SJCRH30 (cell line): Measurements from ENCODE around the gene SETD4. TPM values are rescaled to one million over a fixed set of nuclear protein-coding genes. Genes with fewer than 3 reads are reported as not detected.

Experiments used
- DNase-seq, 2 experiments: peaks; one replicate each; pipeline ENCODE4 v3.0.0-alpha.2; 2015 to 2020
- H3K27ac ChIP-seq: fragments of 250-450 bp; sonication (Bioruptor Pico); 2 replicates; pipeline ENCODE4 v1.5.1; 2020; ENCODE audit warnings: mild to moderate bottlenecking, moderate library complexity
- H3K27me3 ChIP-seq: fragments of 250-450 bp; sonication (Bioruptor Pico); 2 replicates; pipeline ENCODE4 v1.5.1; 2020; ENCODE audit warnings: mild to moderate bottlenecking, moderate library complexity
- H3K36me3 ChIP-seq: fragments of 250-450 bp; sonication (Bioruptor Pico); 2 replicates; pipeline ENCODE4 v1.5.1; 2020; ENCODE audit warnings: mild to moderate bottlenecking, moderate library complexity
- H3K4me1 ChIP-seq: fragments of 250-450 bp; sonication (Bioruptor Pico); 2 replicates; pipeline ENCODE4 v1.5.1; 2020; ENCODE audit warnings: mild to moderate bottlenecking, moderate library complexity
- H3K4me3 ChIP-seq: fragments of 250-450 bp; sonication (Bioruptor Pico); 2 replicates; pipeline ENCODE4 v1.5.1; 2020; ENCODE audit warnings: mild to moderate bottlenecking, moderate library complexity
- H3K9me3 ChIP-seq: fragments of 250-450 bp; sonication (Bioruptor Pico); replicated peaks from 2 replicates; pipeline ENCODE4 v1.5.1; 2020; ENCODE audit warnings: mild to moderate bottlenecking, moderate library complexity
- total RNA-seq: library from RNA; depleted of rRNA; stranded (reverse); fragments of >200 nt; shearing (Covaris generic); gene quantifications from 2 replicates; pipeline ENCODE4 v1.2.3, GENCODE V29; 2014

Gene SETD4
- total RNA-seq, 1 experiment from 2014 or later, result 15.9 TPM

GRCh38 chr21:36044056-36044455 is 16.3 kb downstream of the SETD4 start:
- Histone ChIP-seq H3K9me3 (no peaks in the 10 kb centered on the region), H3K36me3 (peaks cover 66% of the 10 kb centered on the region), H3K4me1 (no peaks in the 10 kb centered on the region), H3K4me3 (no peak overlapping the region), H3K27me3 (no peaks in the 10 kb centered on the region), H3K27ac (no peak overlapping the region)
- DNase-seq, result no peak

DNA sequence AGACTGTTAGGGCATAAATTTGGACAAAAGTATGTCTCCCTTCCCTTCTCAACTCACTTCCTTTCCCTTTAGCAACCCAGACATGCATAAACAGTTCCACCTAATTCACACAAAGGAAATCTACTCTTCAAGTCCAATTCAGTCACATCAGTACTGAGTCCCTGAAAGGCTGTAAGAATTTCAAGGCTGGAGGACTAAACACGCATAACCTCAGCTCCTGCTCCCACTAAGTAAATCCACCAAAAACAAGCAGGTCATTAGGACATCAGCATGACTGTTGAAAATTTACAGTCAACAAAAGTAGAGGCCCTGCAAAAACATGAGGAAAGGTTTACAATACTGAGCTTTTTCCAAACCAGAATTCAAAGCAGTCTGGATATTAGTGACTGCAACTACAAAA is 18.4 kb downstream of the SETD4 start:
- Histone ChIP-seq H3K4me1 (no peaks in the 10 kb centered on the region), H3K4me3 (no peak overlapping the region), H3K27me3 (no peaks in the 10 kb centered on the region), H3K27ac (no peak overlapping the region), H3K9me3 (no peaks in the 10 kb centered on the region), H3K36me3 (peaks cover 67% of the 10 kb centered on the region)
- no peak for DNase-seq

DNA sequence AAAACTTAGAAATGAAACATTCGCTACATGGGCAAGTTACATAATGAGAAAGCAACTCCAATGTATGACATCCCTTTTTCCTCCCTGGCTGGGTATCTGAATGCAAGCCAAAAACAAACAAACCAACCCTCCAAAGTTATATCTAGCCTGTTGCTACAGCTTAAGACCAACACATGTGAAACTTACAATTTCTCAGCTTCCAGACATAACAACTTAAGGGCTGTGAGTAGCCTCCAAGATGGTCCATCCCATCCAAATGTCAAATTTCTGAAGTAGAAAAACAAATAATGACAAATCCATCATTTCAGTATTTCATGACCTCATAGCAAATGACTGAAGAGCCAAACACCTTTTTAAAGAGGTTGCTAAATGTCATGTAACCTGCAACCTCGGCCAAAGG is 19.9 kb downstream of the SETD4 start:
- no peak overlapping the region for H3K27ac ChIP-seq
- H3K27me3 ChIP-seq, result no peaks in the 10 kb centered on the region
- H3K9me3 ChIP-seq, result no peaks in the 10 kb centered on the region
- no peak for DNase-seq
- H3K4me3 ChIP-seq, result no peak overlapping the region
- peaks cover 62% of the 10 kb centered on the region for H3K36me3 ChIP-seq
- H3K4me1 ChIP-seq, result peaks cover 6% of the 10 kb centered on the region

- Histone ChIP-seq H3K27me3 (no peaks in the 10 kb centered on the region), H3K4me1 (peaks cover 12% of the 10 kb centered on the region), H3K4me3 (no peak overlapping the region), H3K27ac (no peak overlapping the region), H3K36me3 (peaks cover 57% of the 10 kb centered on the region), H3K9me3 (no peaks in the 10 kb centered on the region)
- DNase-seq, result no peak
Observed at GRCh38 chr21:36039861-36040260, 20.5 kb downstream of the SETD4 start.

DNA sequence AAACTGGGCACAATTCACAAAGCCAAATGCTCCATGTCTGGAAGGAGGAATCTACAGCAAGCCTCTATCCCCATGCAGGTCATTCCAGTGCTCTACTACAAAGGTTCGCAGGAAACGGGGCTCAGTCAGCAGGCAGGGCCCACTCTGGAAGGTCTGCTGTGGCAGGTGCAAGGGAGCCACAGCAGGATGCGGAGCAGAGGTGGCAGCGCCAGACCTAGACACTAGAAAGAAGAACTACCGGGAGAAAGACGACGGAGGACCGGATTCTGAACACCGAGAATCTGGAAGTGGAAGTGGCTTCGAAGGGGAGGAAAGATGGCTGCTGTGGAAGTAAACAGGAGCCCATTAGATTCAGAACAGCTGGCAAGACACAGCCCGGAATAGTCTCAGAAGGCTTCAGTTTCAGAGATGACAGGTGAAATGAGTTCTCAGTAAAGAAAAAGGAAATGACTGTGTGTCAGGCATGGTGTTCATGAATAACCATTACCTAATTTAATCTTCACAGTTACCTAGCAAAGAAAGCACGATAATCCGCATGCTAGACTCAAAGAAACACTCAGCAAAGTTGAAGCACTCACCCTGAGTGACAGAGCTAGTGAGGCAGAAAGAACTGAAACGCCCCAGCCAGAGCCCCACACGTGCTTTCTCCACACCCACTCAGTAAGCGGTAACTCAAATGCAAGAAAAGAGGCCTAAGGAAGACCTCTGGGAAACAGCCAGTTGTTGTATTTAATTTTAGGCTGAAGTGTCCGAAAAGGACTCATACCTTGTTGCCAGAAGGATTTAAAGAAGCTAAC is 21.4 kb downstream of the SETD4 start:
- Histone ChIP-seq H3K9me3 (no peaks in the 10 kb centered on the region), H3K36me3 (peaks cover 47% of the 10 kb centered on the region), H3K27ac (no peak overlapping the region), H3K27me3 (no peaks in the 10 kb centered on the region), H3K4me3 (no peak overlapping the region), H3K4me1 (peaks cover 21% of the 10 kb centered on the region)
- DNase-seq, result no peak

DNA sequence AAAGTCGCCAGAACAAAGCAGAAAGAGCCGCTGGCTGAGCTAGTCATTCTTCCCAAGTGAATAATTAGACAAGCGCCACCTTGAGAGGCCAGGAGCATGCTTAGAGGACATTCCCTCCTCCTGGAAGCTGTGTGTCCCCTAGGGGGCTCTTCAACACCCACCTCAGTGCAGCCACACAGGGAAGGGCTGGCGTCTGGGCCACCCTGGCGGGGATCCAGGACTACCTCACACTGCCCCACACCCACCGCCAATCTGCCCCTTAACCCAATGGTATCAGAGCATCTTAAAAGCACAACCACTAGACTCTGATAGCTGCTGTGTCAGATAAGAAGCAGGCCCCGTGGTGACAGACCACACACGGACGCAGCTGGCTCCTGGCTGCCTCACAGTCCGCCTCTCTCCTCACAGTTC is 24.9 kb downstream of the SETD4 start:
- peaks cover 30% of the 10 kb centered on the region for H3K4me1 ChIP-seq
- H3K36me3 ChIP-seq, result peaks cover 21% of the 10 kb centered on the region
- no peak overlapping the region for H3K4me3 ChIP-seq
- peak overlapping the region; percentile 57; the same call in 1 of the 2 replicates for H3K27ac ChIP-seq
- H3K27me3 ChIP-seq, result no peaks in the 10 kb centered on the region
- peak; percentile 52 to 63 for DNase-seq
- no peaks in the 10 kb centered on the region for H3K9me3 ChIP-seq

DNA sequence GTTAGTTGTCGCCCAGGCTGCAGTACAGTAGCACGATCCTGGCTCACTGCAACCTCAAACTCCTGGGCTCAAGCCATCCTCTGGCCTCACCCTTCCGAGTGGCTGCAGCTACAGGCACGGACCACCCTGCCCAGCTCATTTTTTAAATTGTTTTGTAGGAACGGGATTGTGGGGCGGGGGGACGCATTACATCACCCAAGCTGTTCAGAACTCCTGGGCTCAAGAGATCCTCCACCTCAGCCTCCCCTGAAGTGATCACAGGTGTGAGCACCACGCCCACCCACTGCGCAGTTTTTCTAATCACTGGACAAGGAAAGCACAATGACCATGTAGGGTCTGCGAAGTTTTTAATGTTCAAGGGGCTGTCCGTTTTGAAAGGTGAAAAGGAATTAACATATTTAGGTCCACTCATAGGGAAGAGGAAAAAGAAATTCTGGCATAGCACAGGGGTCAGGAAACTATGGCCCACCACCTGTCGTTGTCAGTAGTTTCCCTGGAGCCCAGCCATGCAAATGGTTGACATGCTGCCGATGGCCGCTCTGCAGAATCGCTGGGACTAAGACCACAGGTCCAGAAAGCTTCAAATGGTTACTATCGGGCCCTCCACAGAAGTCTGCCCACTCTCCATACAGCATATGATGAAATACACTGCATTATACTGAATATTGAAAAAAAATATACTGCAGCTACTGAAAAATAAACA is 26.0 kb downstream of the SETD4 start:
- Histone ChIP-seq H3K27ac (peak overlapping the region; percentile 57), H3K4me3 (no peak overlapping the region), H3K4me1 (peaks cover 30% of the 10 kb centered on the region), H3K27me3 (no peaks in the 10 kb centered on the region), H3K36me3 (peaks cover 21% of the 10 kb centered on the region), H3K9me3 (no peaks in the 10 kb centered on the region)
- DNase-seq, result peak; percentile 78 to 87

DNA sequence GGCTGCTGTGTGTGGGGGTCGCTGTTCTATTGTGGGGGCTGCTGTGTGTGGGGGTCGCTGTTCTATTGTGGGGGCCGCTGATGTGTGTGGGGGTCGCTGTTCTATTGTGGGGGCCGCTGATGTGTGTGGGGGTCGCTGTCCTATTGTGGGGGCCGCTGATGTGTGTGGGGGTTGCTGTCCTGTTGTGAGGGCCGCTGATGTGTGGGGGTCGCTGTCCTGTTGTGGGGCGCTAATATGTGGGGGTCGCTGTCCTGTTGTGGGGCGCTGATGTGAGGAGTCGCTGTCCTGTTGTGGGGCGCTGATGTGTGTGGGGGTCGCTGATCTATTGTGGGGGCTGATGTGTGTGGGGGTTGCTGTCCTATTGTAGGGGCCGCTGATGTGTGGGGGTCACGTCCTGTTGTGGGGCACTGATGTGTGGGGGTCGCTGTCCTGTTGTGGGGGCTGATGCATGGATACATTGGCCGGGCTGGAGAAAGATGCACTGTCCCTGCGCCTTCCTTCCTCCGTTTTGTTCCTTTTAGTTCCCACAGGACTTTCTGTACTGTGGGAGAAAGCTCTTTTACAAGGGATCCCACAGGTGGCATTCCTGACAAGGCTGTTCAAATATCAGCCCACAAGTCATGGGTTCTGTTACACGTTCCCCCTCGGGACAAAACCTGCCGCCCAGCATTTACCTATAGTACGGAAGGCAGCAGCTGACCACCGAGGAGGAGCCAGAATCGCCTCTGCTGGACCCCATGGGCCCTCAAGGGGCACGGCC is 27.5 kb downstream of the SETD4 start:
- peaks cover 14% of the 10 kb centered on the region for H3K36me3 ChIP-seq
- peaks cover 30% of the 10 kb centered on the region for H3K4me1 ChIP-seq
- DNase-seq, result peak in 1 of 2 experiments; percentile 20
- no peaks in the 10 kb centered on the region for H3K27me3 ChIP-seq
- no peaks in the 10 kb centered on the region for H3K9me3 ChIP-seq
- H3K4me3 ChIP-seq, result no peak overlapping the region
- no peak overlapping the region for H3K27ac ChIP-seq

DNA sequence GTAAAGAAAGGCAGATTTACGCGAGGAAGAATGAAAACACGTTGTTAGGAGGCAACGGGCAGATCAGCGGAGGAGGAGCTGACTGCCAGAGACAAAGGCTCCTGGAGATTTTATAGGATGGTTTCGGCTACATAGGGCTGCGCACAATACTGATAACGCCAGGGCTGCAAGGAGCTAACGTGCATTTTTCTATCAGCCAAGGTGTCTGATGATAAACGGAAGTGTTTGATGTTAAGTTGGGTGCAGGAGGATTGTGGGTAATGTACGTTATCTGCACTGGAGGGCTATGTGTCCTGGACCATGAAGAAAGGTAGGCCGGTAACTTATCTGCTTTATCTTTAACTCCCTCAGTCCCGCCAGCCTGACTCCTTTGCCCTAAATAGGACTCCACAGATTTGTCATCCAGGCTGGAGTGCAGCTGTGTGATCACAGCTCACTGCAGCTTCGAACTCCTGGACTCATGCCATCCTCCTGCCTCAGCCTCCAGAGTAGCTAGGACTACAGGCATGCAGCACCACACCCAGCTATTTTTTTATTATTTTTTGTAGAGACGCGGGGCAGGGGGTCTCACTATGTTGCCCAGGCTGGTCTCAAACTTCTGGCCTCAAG is 29.6 kb downstream of the SETD4 start:
- no peak overlapping the region for H3K4me3 ChIP-seq
- DNase-seq, result peak in 1 of 2 experiments; percentile 17
- peaks cover 27% of the 10 kb centered on the region for H3K4me1 ChIP-seq
- no peaks in the 10 kb centered on the region for H3K36me3 ChIP-seq
- H3K27ac ChIP-seq, result no peak overlapping the region
- no peaks in the 10 kb centered on the region for H3K27me3 ChIP-seq
- H3K9me3 ChIP-seq, result no peaks in the 10 kb centered on the region

DNA sequence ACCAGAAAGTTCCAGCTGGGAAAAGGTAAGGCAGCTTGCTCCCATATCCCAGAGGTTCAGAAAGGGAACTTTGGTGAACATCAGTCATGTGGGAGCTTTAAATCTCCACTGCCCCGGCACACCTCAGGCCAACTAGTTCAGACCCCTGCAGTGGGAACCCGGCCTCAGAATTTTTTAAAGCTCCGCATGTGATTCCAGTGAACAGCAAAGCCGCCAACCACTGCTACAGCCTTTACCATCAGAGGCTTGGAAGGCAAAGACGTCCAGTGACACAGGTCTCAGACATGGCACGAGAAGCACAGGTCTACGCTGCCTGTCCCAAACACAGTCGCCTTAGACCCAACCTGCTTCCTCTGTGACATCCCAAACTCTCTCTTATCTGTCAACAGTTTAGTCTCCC is 31.0 kb downstream of the SETD4 start:
- Histone ChIP-seq H3K9me3 (no peaks in the 10 kb centered on the region), H3K4me3 (no peak overlapping the region), H3K4me1 (peaks cover 13% of the 10 kb centered on the region), H3K27ac (no peak overlapping the region), H3K27me3 (no peaks in the 10 kb centered on the region), H3K36me3 (no peaks in the 10 kb centered on the region)
- DNase-seq, result no peak

GRCh38 chr21:36028127-36029069 is 31.9 kb downstream of the SETD4 start:
- peak; percentile 60 to 85 for DNase-seq
- Histone ChIP-seq H3K9me3 (no peaks in the 10 kb centered on the region), H3K27ac (no peak overlapping the region), H3K27me3 (no peaks in the 10 kb centered on the region), H3K4me1 (peaks cover 4% of the 10 kb centered on the region), H3K4me3 (no peak overlapping the region), H3K36me3 (no peaks in the 10 kb centered on the region)

- no peaks in the 10 kb centered on the region for H3K9me3 ChIP-seq
- no peaks in the 10 kb centered on the region for H3K27me3 ChIP-seq
- no peak overlapping the region for H3K27ac ChIP-seq
- no peaks in the 10 kb centered on the region for H3K36me3 ChIP-seq
- DNase-seq, result no peak
- no peaks in the 10 kb centered on the region for H3K4me1 ChIP-seq
- H3K4me3 ChIP-seq, result no peak overlapping the region
Observed at GRCh38 chr21:36027347-36027746, 33.0 kb downstream of the SETD4 start.

DNA sequence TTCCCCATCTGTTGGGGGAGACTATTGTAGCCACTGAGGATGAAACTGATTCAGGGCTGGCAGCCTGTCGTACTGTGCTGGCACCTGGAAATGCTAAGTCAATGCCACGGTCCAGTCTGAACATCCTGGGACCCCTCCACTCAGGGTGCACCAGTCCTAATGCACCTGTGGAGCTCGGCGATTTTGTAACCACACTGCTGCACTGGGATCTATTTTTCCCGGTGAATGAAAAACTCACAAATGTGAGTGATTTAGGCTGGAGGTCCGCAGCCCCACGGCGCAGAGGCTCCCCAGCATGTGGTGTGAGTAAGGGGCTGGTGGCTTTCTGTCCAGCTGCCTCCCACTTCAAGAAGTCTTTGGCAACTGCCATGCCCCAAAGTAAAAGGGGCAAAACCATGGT is 35.5 kb downstream of the SETD4 start:
- DNase-seq, result no peak
- H3K27ac ChIP-seq, result no peak overlapping the region
- no peaks in the 10 kb centered on the region for H3K27me3 ChIP-seq
- no peaks in the 10 kb centered on the region; the same call in 1 of the 2 replicates for H3K9me3 ChIP-seq
- no peak overlapping the region for H3K4me3 ChIP-seq
- H3K4me1 ChIP-seq, result no peaks in the 10 kb centered on the region
- no peaks in the 10 kb centered on the region for H3K36me3 ChIP-seq

- H3K4me1 ChIP-seq, result no peaks in the 10 kb centered on the region
- no peaks in the 10 kb centered on the region for H3K27me3 ChIP-seq
- no peak for DNase-seq
- H3K9me3 ChIP-seq, result no peaks in the 10 kb centered on the region; the same call in 1 of the 2 replicates
- H3K27ac ChIP-seq, result no peak overlapping the region
- no peak overlapping the region for H3K4me3 ChIP-seq
- no peaks in the 10 kb centered on the region for H3K36me3 ChIP-seq
Observed at GRCh38 chr21:36023092-36023480, 37.2 kb downstream of the SETD4 start.
